HepG2 (cell line): ENCODE measurements around the gene GALNT9.

ENCODE experiments used
- CTCF ChIP-seq: sonication (generic); formaldehyde crosslinking; IDR thresholded peaks from 2 replicates; pipeline ENCODE4 v1.5.0; 2020; ENCODE audit warnings: mild to moderate bottlenecking, missing genetic modification reagents, moderate library complexity
- DRAP1 ChIP-seq: IDR thresholded peaks from 2 replicates; pipeline ENCODE4 v1.6.1; 2016; ENCODE audit warnings: missing genetic modification reagents, missing compliant biosample characterization
- EZH2 ChIP-seq: conservative IDR thresholded peaks from 2 replicates; pipeline ENCODE4 v1.6.1; 2012; ENCODE audit warnings: mild to moderate bottlenecking, low read depth, low read length, moderate library complexity
- FLYWCH1 ChIP-seq: sonication (generic); formaldehyde crosslinking; IDR thresholded peaks from 2 replicates; pipeline ENCODE4 v1.8.1; 2023; ENCODE audit warnings: mild to moderate bottlenecking, missing genetic modification reagents
- FOXJ3 ChIP-seq: sonication (generic); formaldehyde crosslinking; IDR thresholded peaks from 2 replicates; pipeline ENCODE4 v1.4.0; 2020; ENCODE audit warnings: missing genetic modification reagents, mild to moderate bottlenecking, borderline replicate concordance
- HDAC6 ChIP-seq: fragments of 200-600 bp; sonication (generic); IDR thresholded peaks from 2 replicates; pipeline ENCODE4 v1.7.0; 2017; ENCODE audit warnings: mild to moderate bottlenecking, antibody characterized with exemption, low read length, low read depth
- MED8 ChIP-seq: sonication (generic); formaldehyde crosslinking; IDR thresholded peaks from 2 replicates; pipeline ENCODE4 v1.8.1; 2023; ENCODE audit warnings: mild to moderate bottlenecking, missing genetic modification reagents; ENCODE audit not compliant: insufficient replicate concordance
- SIN3A ChIP-seq: IDR thresholded peaks from 2 replicates; pipeline ENCODE4 v1.6.1; 2011; ENCODE audit warnings: low read depth, mild to moderate bottlenecking, control low read depth, low read length, borderline replicate concordance
- TMF1 ChIP-seq: sonication (generic); formaldehyde crosslinking; IDR thresholded peaks from 2 replicates; pipeline ENCODE4 v1.8.1; 2022; ENCODE audit warnings: low read depth, missing genetic modification reagents
- TF ChIP-seq, protein P1 (sequence below): sonication (generic); formaldehyde crosslinking; IDR thresholded peaks from 2 replicates; pipeline ENCODE4 v1.4.0; 2020; ENCODE audit warnings: mild to moderate bottlenecking, missing genetic modification reagents, borderline replicate concordance

- no peak for TF ChIP-seq EZH2
- TF ChIP-seq MED8 (CRISPR knock-in tag), result no peak
- no peak for TF ChIP-seq HDAC6
- no peak for TF ChIP-seq TMF1 (CRISPR knock-in tag)
- no peak for TF ChIP-seq FLYWCH1 (CRISPR knock-in tag)
- TF ChIP-seq CTCF (CRISPR knock-in tag), result no peak
- no peak for TF ChIP-seq DRAP1 (CRISPR knock-in tag)
- no peak for TF ChIP-seq FOXJ3
- TF ChIP-seq, protein P1, sequence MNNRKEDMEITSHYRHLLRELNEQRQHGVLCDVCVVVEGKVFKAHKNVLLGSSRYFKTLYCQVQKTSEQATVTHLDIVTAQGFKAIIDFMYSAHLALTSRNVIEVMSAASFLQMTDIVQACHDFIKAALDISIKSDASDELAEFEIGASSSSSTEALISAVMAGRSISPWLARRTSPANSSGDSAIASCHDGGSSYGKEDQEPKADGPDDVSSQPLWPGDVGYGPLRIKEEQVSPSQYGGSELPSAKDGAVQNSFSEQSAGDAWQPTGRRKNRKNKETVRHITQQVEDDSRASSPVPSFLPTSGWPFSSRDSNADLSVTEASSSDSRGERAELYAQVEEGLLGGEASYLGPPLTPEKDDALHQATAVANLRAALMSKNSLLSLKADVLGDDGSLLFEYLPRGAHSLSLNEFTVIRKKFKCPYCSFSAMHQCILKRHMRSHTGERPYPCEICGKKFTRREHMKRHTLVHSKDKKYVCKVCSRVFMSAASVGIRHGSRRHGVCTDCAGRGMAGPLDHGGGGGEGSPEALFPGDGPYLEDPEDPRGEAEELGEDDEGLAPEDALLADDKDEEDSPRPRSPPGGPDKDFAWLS (CRISPR knock-in tag), result no peak
- no peak for TF ChIP-seq SIN3A
Measured at GRCh38 chr12:132329720-132330548, 545 bp upstream of the GALNT9 start.
